OCI-LY1 (cell line): ENCODE measurements around the gene MRPL24.
A peak's percentile ranks its signal among the peaks of the same experiment; 100 is the strongest.

Experiments used
- H2AFZ ChIP-seq: fragments of 200-600 bp; sonication (generic), shearing (Covaris generic); 2 replicates; pipeline ENCODE4 v1.6.0; 2014; ENCODE audit warnings: antibody characterized with exemption, mild to moderate bottlenecking, low read length
- H3F3A ChIP-seq: fragments of 200-600 bp; sonication (generic), shearing (Covaris generic); 2 replicates; pipeline ENCODE4 v1.6.0; 2014; ENCODE audit warnings: mild to moderate bottlenecking, antibody characterized with exemption, low read length, moderate library complexity; ENCODE audit not compliant: insufficient read depth
- H3K27ac ChIP-seq: fragments of 200-600 bp; sonication (generic); 2 replicates; pipeline ENCODE4 v1.5.1; 2014; ENCODE audit warnings: low read length, mixed run types, mild to moderate bottlenecking, low read depth; ENCODE audit not compliant: poor library complexity, severe bottlenecking
- H3K27me3 ChIP-seq: fragments of 200-600 bp; sonication (generic); 2 replicates; pipeline ENCODE4 v1.6.0; 2014; ENCODE audit warnings: antibody characterized with exemption, mild to moderate bottlenecking, low read length, moderate library complexity; ENCODE audit not compliant: insufficient read depth
- H3K36me3 ChIP-seq: fragments of 200-600 bp; sonication (generic); 2 replicates; pipeline ENCODE4 v1.6.1; 2014; ENCODE audit warnings: mild to moderate bottlenecking, antibody characterized with exemption, low read length, moderate library complexity, mixed read lengths; ENCODE audit not compliant: insufficient read depth
- H3K4me1 ChIP-seq: fragments of 200-600 bp; sonication (generic); 2 replicates; pipeline ENCODE4 v1.5.1; 2014; ENCODE audit warnings: mild to moderate bottlenecking, low read length, moderate library complexity; ENCODE audit not compliant: insufficient read depth, severe bottlenecking
- H3K4me2 ChIP-seq: fragments of 200-600 bp; sonication (generic), shearing (Covaris generic); 2 replicates; pipeline ENCODE4 v1.6.1; 2014; ENCODE audit warnings: low read length
- H3K4me3 ChIP-seq: fragments of 200-600 bp; sonication (generic); 2 replicates; pipeline ENCODE4 v1.5.1; 2014; ENCODE audit warnings: low read length, low read depth, mild to moderate bottlenecking, mixed read lengths; ENCODE audit not compliant: poor library complexity, severe bottlenecking
- H3K79me2 ChIP-seq: fragments of 200-600 bp; shearing (Covaris generic); 2 replicates; pipeline ENCODE4 v1.6.1; 2016; ENCODE audit warnings: mixed run types, low read length, mixed read lengths; ENCODE audit not compliant: insufficient read depth
- H3K9ac ChIP-seq: fragments of 200-600 bp; sonication (generic), shearing (Covaris generic); 2 replicates; pipeline ENCODE4 v1.6.1; 2014; ENCODE audit warnings: mild to moderate bottlenecking, low read length, mixed read lengths
- H3K9me2 ChIP-seq: fragments of 200-600 bp; sonication (generic), shearing (Covaris generic); 2 replicates; pipeline ENCODE4 v1.6.1; 2014; ENCODE audit warnings: low read depth, mild to moderate bottlenecking, low read length, mixed read lengths
- H3K9me3 ChIP-seq: fragments of 200-600 bp; shearing (Covaris generic); 2 replicates; pipeline ENCODE4 v1.6.1; 2014; ENCODE audit warnings: low read length, mixed read lengths
- H4K20me1 ChIP-seq: fragments of 200-600 bp; sonication (generic), shearing (Covaris generic); 2 replicates; pipeline ENCODE4 v1.6.0; 2016; ENCODE audit warnings: mild to moderate bottlenecking, low read length; ENCODE audit not compliant: insufficient read depth
- EZH2 ChIP-seq: fragments of 200-600 bp; sonication (generic), shearing (Covaris generic); IDR thresholded peaks from 2 replicates; pipeline ENCODE4 v1.8.0; 2017; ENCODE audit warnings: borderline replicate concordance, mixed run types, mild to moderate bottlenecking, antibody characterized with exemption, low read length, moderate library complexity, mixed read lengths
- TF ChIP-seq, protein P1 (sequence below): fragments of 200-600 bp; sonication (generic), shearing (Covaris generic); IDR thresholded peaks from 2 replicates; pipeline ENCODE4 v1.5.1; 2017; ENCODE audit warnings: mild to moderate bottlenecking, antibody characterized with exemption, low read length, moderate library complexity, mixed read lengths

The MRPL24 gene

DNA sequence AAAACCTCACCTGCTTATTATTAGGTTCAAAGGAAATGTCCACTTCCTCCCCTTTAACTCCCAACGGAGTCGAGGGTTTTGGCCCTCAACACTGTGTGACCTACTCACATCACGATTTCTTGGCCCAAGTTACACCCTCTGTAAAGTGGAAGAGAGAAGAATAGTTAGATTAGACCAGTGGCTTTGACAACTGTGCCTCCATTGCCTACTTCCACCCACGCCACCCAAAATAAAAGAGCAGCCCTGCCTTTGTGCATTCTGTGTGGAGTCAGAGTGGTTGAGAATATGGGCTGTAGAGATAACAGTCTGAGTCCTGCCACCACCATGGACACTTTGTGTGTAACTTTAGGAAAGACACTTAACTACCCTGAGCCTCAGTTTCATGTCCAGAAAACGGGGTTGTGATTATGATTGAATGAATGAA is 14.7 kb upstream of the MRPL24 start:
- no peaks in the 10 kb centered on the region for H3K27me3 ChIP-seq
- H3K4me1 ChIP-seq = peaks cover 10% of the 10 kb centered on the region
- no peak for TF ChIP-seq EZH2
- TF ChIP-seq, protein P1, sequence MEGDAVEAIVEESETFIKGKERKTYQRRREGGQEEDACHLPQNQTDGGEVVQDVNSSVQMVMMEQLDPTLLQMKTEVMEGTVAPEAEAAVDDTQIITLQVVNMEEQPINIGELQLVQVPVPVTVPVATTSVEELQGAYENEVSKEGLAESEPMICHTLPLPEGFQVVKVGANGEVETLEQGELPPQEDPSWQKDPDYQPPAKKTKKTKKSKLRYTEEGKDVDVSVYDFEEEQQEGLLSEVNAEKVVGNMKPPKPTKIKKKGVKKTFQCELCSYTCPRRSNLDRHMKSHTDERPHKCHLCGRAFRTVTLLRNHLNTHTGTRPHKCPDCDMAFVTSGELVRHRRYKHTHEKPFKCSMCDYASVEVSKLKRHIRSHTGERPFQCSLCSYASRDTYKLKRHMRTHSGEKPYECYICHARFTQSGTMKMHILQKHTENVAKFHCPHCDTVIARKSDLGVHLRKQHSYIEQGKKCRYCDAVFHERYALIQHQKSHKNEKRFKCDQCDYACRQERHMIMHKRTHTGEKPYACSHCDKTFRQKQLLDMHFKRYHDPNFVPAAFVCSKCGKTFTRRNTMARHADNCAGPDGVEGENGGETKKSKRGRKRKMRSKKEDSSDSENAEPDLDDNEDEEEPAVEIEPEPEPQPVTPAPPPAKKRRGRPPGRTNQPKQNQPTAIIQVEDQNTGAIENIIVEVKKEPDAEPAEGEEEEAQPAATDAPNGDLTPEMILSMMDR = no peak
- no peak overlapping the region for H3K4me2 ChIP-seq
- H3K36me3 ChIP-seq = no peaks in the 10 kb centered on the region
- no peaks in the 10 kb centered on the region for H4K20me1 ChIP-seq
- H3K9me2 ChIP-seq = no peaks in the 10 kb centered on the region
- peaks cover 7% of the 10 kb centered on the region for H3K79me2 ChIP-seq
- no peak overlapping the region for H3K4me3 ChIP-seq
- no peaks in the 10 kb centered on the region for H3F3A ChIP-seq
- H3K27ac ChIP-seq = no peak overlapping the region
- no peak overlapping the region for H3K9ac ChIP-seq
- H2AFZ ChIP-seq = no peak overlapping the region
- no peaks in the 10 kb centered on the region for H3K9me3 ChIP-seq

DNA sequence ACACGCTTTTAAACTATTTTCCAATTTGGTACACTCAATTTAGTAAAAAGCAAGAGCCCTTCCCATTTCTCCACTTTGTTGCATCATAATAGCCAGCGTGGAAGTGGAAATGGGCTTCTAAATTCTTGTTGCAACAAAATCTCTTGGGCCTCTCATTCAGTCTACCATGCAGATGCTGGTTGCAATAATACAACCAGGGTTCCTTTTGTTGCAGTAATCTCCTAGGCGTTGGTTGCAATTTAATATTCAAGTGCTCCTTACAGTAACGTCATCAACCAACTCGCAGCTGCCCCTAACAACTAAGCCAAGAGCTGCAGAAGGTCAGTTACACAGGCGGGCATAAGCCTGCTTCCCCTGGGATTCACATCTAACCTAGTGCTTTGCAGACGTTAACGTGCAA is 13.3 kb upstream of the MRPL24 start:
- Histone ChIP-seq H3K36me3 (peaks cover 9% of the 10 kb centered on the region; the same call in 1 of the 2 replicates), H3K27me3 (no peaks in the 10 kb centered on the region), H3K4me1 (peaks cover 20% of the 10 kb centered on the region), H4K20me1 (no peaks in the 10 kb centered on the region), H3K27ac (no peak overlapping the region), H3K4me2 (no peak overlapping the region), H3K4me3 (no peak overlapping the region), H3K9me2 (no peaks in the 10 kb centered on the region), H3K79me2 (peaks cover 20% of the 10 kb centered on the region), H2AFZ (no peak overlapping the region), H3K9me3 (no peaks in the 10 kb centered on the region), H3K9ac (no peak overlapping the region), H3F3A (no peaks in the 10 kb centered on the region)
- TF ChIP-seq, protein P1 = no peak
- TF ChIP-seq EZH2 = no peak

DNA sequence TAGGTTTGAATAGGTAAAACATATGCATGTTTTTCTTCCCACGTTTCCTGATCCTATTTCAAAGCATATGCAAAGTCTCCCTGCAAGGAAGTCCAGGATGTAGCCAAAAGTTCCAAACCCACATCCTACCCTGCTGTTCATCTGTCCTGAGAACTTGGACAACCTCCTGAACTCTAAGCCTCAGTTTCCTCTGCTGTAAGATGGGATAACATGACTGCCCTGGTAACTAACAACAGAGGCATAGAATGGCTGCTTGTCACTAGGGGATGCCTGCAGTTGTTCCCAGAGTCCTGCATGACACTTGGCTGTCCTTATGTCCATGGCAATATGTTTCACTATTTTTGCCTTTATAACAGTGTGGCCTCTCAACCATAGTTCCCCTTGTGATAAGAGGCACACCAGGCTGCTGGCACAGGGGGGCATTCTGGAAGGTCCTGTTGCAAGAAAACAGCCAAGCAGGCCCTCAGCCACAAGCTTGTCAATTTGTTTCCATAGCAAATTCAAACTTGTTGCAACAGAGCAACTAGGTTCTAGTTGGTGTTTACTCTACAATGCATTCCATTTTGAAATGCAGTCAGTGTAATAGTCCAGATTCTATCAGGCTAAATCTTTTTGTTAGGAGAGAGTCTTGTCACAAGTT is 12.1 kb upstream of the MRPL24 start:
- Histone ChIP-seq H3K79me2 (peaks cover 33% of the 10 kb centered on the region), H3K27ac (peak overlapping the region; percentile 88)

More for the DNA sequence above, 12.1 kb upstream of the MRPL24 start:
- TF ChIP-seq, protein P1 = no peak
- TF ChIP-seq EZH2 = no peak
- no peaks in the 10 kb centered on the region for H3F3A ChIP-seq
- peak overlapping the region; percentile 99 for H3K9ac ChIP-seq
- H3K27me3 ChIP-seq = no peaks in the 10 kb centered on the region
- H3K4me1 ChIP-seq = peaks cover 33% of the 10 kb centered on the region
- H4K20me1 ChIP-seq = no peaks in the 10 kb centered on the region
- no peak overlapping the region for H2AFZ ChIP-seq
- H3K9me3 ChIP-seq = no peaks in the 10 kb centered on the region
- peaks cover 9% of the 10 kb centered on the region; the same call in 1 of the 2 replicates for H3K36me3 ChIP-seq
- H3K4me3 ChIP-seq = peak overlapping the region; percentile 91
- no peaks in the 10 kb centered on the region for H3K9me2 ChIP-seq
- H3K4me2 ChIP-seq = peak overlapping the region; percentile 85
